Choroid plexus epithelial cell (primary cell): ENCODE results near the gene TBX6.

Experiments
- DNase-seq: peaks from one replicate; pipeline ENCODE4 v3.0.0-alpha.2; 2010; ENCODE audit warnings: low read depth
- H3K4me3 ChIP-seq: 2 replicates; pipeline ENCODE4 v1.5.1; 2011; ENCODE audit warnings: low read depth, mild to moderate bottlenecking, control low read depth, low read length, moderate library complexity
- CTCF ChIP-seq: conservative IDR thresholded peaks from 2 replicates; pipeline ENCODE4 v1.5.1; 2011; ENCODE audit warnings: low read depth, mild to moderate bottlenecking, control low read depth, inconsistent platforms, low read length, moderate library complexity

Gene TBX6

GRCh38 chr16:30112197-30113030 lies 20.7 kb upstream of the TBX6 start:
- TF ChIP-seq CTCF = peak; percentile 78
- no peak overlapping the region for H3K4me3 ChIP-seq
- peak; percentile 74 for DNase-seq

- no peak for TF ChIP-seq CTCF
- peak; percentile 43 for DNase-seq
- H3K4me3 ChIP-seq = no peak overlapping the region
Observed at GRCh38 chr16:30110661-30111060, 18.9 kb upstream of the TBX6 start.

- no peak for DNase-seq
- no peak for TF ChIP-seq CTCF
- no peak overlapping the region for H3K4me3 ChIP-seq
Observed at GRCh38 chr16:30108059-30108850, 16.5 kb upstream of the TBX6 start.

GRCh38 chr16:30104492-30104891 lies 12.8 kb upstream of the TBX6 start:
- H3K4me3 ChIP-seq = no peak overlapping the region
- TF ChIP-seq CTCF = no peak
- DNase-seq = no peak

GRCh38 chr16:30104090-30104489 lies 12.4 kb upstream of the TBX6 start:
- no peak overlapping the region for H3K4me3 ChIP-seq
- no peak for DNase-seq
- TF ChIP-seq CTCF = no peak

- TF ChIP-seq CTCF = no peak
- H3K4me3 ChIP-seq = no peak overlapping the region
- no peak for DNase-seq
Observed at GRCh38 chr16:30096862-30097563, 5.3 kb upstream of the TBX6 start.
